Liver (tissue), 9 donors: ENCODE data around the gene BOD1L1. TPM values are rescaled to one million over a fixed set of nuclear protein-coding genes. Genes with fewer than 3 reads are reported as not detected.

Experiments
- DNase-seq: peaks from one replicate; pipeline ENCODE4 v3.0.0-alpha.2; 2017; ENCODE audit warnings: low spot score
- H3K27ac ChIP-seq, 2 donors: one replicate each; pipeline ENCODE4 v1.7.0; 2013; ENCODE audit warnings: inconsistent platforms in 2 of 2, low read length in 2 of 2, control low read depth in 1 of 2, low read depth in 1 of 2, mild to moderate bottlenecking in 1 of 2
- H3K27me3 ChIP-seq, 4 donors: one replicate each; pipeline versions ENCODE4 v1.6.1 to v1.7.0; 2013; ENCODE audit warnings: low read length in 3 of 4, inconsistent platforms in 1 of 4, mild to moderate bottlenecking in 1 of 4, moderate library complexity in 1 of 4; ENCODE audit not compliant: control insufficient read depth in 4 of 4, insufficient read depth in 4 of 4
- H3K36me3 ChIP-seq, 4 donors: one replicate each; pipeline versions ENCODE4 v1.6.1 to v1.7.0; 2013; ENCODE audit warnings: low read length in 3 of 4, mild to moderate bottlenecking in 3 of 4, low read depth in 1 of 4, moderate library complexity in 1 of 4; ENCODE audit not compliant: control insufficient read depth in 4 of 4, insufficient read depth in 3 of 4
- H3K4me1 ChIP-seq, 4 donors: one replicate each; pipeline versions ENCODE4 v1.6.1 to v1.7.0; 2013; ENCODE audit warnings: low read length in 3 of 4, mild to moderate bottlenecking in 3 of 4, moderate library complexity in 1 of 4; ENCODE audit not compliant: control insufficient read depth in 4 of 4, insufficient read depth in 4 of 4
- H3K4me3 ChIP-seq, 3 donors: one replicate each; pipeline versions ENCODE4 v1.6.1 to v1.7.0; 2013; ENCODE audit warnings: low read length in 3 of 3, control low read depth in 1 of 3, low read depth in 1 of 3, mild to moderate bottlenecking in 1 of 3
- H3K9ac ChIP-seq, 2 donors: one replicate each; pipeline ENCODE4 v1.7.0; 2013; ENCODE audit warnings: low read length in 2 of 2, mild to moderate bottlenecking in 2 of 2, moderate library complexity in 2 of 2, control low read depth in 1 of 2, low read depth in 1 of 2
- H3K9me3 ChIP-seq, 4 donors: one replicate each; pipeline versions ENCODE4 v1.6.1 to v1.7.0; 2013; ENCODE audit warnings: low read length in 3 of 4; ENCODE audit not compliant: control insufficient read depth in 4 of 4
- ATF3 ChIP-seq: IDR thresholded peaks from 2 replicates; pipeline ENCODE4 v1.6.1; 2016; ENCODE audit warnings: antibody characterized with exemption
- EGR1 ChIP-seq, 2 donors: IDR thresholded peaks; 2 replicates each; pipeline ENCODE4 v1.6.1; 2016 to 2018; ENCODE audit warnings: antibody characterized with exemption in 2 of 2, low read depth in 2 of 2
- FOXA1 ChIP-seq: IDR thresholded peaks from 2 replicates; pipeline ENCODE4 v1.6.1; 2016; ENCODE audit warnings: antibody characterized with exemption
- FOXA2 ChIP-seq: IDR thresholded peaks from 2 replicates; pipeline ENCODE4 v1.6.1; 2016; ENCODE audit warnings: antibody characterized with exemption
- GABPA ChIP-seq, 2 donors: IDR thresholded peaks in 1 of 2; conservative IDR thresholded peaks in 1 of 2; 2 replicates each; pipeline ENCODE4 v1.6.1; 2016; ENCODE audit warnings: antibody characterized with exemption in 2 of 2, mild to moderate bottlenecking in 1 of 2, moderate library complexity in 1 of 2
- HNF4A ChIP-seq, 2 donors: conservative IDR thresholded peaks; 2 replicates each; pipeline ENCODE4 v1.6.1; 2016; ENCODE audit warnings: antibody characterized with exemption in 2 of 2, mild to moderate bottlenecking in 2 of 2
- HNF4G ChIP-seq: IDR thresholded peaks from 2 replicates; pipeline ENCODE4 v1.6.1; 2016; ENCODE audit warnings: antibody characterized with exemption
- JUND ChIP-seq, 2 donors: IDR thresholded peaks; 2 replicates each; pipeline ENCODE4 v1.6.1; 2016; ENCODE audit warnings: antibody characterized with exemption in 2 of 2
- NR2F2 ChIP-seq: IDR thresholded peaks from 2 replicates; pipeline ENCODE4 v1.6.1; 2016; ENCODE audit warnings: antibody characterized with exemption
- RAD21 ChIP-seq, 2 donors: IDR thresholded peaks; 2 replicates each; pipeline ENCODE4 v1.6.1; 2016; ENCODE audit warnings: antibody characterized with exemption in 2 of 2, mild to moderate bottlenecking in 2 of 2
- RXRA ChIP-seq, 2 donors: IDR thresholded peaks; 2 replicates each; pipeline ENCODE4 v1.6.1; 2017 to 2018; ENCODE audit warnings: antibody characterized with exemption in 2 of 2, mild to moderate bottlenecking in 1 of 2
- SP1 ChIP-seq: IDR thresholded peaks from 2 replicates; pipeline ENCODE4 v1.6.1; 2018; ENCODE audit warnings: antibody characterized with exemption, mild to moderate bottlenecking
- TAF1 ChIP-seq: conservative IDR thresholded peaks from 2 replicates; pipeline ENCODE4 v1.6.1; 2016; ENCODE audit warnings: antibody characterized with exemption, mild to moderate bottlenecking
- YY1 ChIP-seq: IDR thresholded peaks from 2 replicates; pipeline ENCODE4 v1.6.1; 2016; ENCODE audit warnings: antibody characterized with exemption, mild to moderate bottlenecking
- WGBS: extraction: QIAGEN DNeasy Blood & Tissue Kit; methylation state at CpG from one replicate; pipeline ENCODE4 v1.1.7; 2013; 5-methylcytosine and 5-hydroxymethylcytosine counted together
- polyA plus RNA-seq, 2 donors: library from polyadenylated mRNA; stranded (reverse) in 1 of 2; unstranded in 1 of 2; fragments of 200-250 nt in 1 of 2; fragments of >200 nt in 1 of 2; fragmentation: Nextera tagmentation in 1 of 2; extraction: Ambion mirVana in 1 of 2; gene quantifications; one replicate each; pipeline versions ENCODE4 v1.2.1 to v1.2.3, GENCODE V29; 2013 to 2015
- total RNA-seq, 2 donors: library from RNA; depleted of rRNA; stranded (reverse); fragments of >200 nt; gene quantifications; one replicate each; pipeline ENCODE4 v1.2.3, GENCODE V29; 2014
- TF ChIP-seq, protein P1 (sequence below): IDR thresholded peaks from 2 replicates; pipeline ENCODE4 v1.6.1; 2016; ENCODE audit warnings: antibody characterized with exemption, mild to moderate bottlenecking
- TF ChIP-seq, protein P2 (sequence below): IDR thresholded peaks from 2 replicates; pipeline ENCODE4 v1.6.1; 2016; ENCODE audit warnings: antibody characterized with exemption
- TF ChIP-seq, protein P3 (sequence below): IDR thresholded peaks from 2 replicates; pipeline ENCODE4 v1.6.1; 2016; ENCODE audit warnings: antibody characterized with exemption
- TF ChIP-seq, protein P4 (sequence below): fragments of 150-350 bp; IDR thresholded peaks from 2 replicates; pipeline ENCODE4 v1.5.1; 2017; ENCODE audit warnings: improper control_type of control experiment, low read depth, low read length; ENCODE audit not compliant: missing input control
- donor health status: healthy.
- donor health status: healthy.
- donor health status: healthy.
- donor health status: healthy.
- donor health status: healthy.

BOD1L1 gene
- total and polyA plus RNA-seq, 4 donors = 4.1 to 19.2 (median 10.2) TPM

DNA sequence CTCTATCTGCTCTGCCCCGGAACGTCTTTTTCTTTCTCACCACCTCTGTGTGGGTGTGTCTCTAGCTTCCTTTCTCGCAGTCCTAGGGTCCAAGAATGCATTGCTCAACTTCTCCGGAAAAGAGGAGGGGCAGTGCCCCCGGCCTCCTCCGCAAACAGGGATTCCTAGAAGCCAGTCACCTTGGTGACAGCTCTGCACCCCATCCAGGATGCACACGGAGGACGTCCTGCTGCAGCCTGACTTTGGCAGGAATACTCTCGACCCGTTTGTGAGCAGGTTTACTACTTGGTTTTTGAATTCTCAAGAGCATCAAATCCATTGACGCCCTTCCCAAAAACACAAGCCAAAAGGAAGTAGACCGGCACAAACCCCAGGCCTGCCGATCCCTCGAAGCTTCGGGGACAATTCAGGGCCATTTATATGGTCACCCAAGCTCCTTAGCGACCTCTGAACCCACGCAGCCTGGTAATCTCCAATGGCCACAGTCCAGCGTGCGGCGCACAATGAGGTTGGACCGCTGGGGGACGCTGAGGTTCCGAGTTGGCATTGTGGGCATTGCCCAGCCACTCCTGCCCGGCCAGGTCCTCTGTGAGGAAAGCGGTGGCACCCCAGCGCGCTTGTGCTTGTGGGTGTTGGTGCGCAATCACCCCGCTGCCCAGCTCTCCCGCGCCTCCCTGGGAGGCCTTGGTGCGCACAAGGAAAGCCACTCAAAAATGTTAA, 93.0 kb downstream of the BOD1L1 start:
- H3K9me3 ChIP-seq = no peaks in the 10 kb centered on the region
- no peaks in the 10 kb centered on the region for H3K36me3 ChIP-seq
- no peak overlapping the region for H3K4me3 ChIP-seq
- WGBS = 6% methylated on average over 32 of the region's 32 CpGs
- peaks cover 6 to 49% (median 25%) of the 10 kb centered on the region in 4 donors for H3K27me3 ChIP-seq
- DNase-seq = no peak
- peaks cover under 1 to 25% (median 9%) of the 10 kb centered on the region in 4 donors for H3K4me1 ChIP-seq
- H3K9ac ChIP-seq = no peak overlapping the region
- H3K27ac ChIP-seq = no peak overlapping the region
- TF ChIP-seq, protein P1, sequence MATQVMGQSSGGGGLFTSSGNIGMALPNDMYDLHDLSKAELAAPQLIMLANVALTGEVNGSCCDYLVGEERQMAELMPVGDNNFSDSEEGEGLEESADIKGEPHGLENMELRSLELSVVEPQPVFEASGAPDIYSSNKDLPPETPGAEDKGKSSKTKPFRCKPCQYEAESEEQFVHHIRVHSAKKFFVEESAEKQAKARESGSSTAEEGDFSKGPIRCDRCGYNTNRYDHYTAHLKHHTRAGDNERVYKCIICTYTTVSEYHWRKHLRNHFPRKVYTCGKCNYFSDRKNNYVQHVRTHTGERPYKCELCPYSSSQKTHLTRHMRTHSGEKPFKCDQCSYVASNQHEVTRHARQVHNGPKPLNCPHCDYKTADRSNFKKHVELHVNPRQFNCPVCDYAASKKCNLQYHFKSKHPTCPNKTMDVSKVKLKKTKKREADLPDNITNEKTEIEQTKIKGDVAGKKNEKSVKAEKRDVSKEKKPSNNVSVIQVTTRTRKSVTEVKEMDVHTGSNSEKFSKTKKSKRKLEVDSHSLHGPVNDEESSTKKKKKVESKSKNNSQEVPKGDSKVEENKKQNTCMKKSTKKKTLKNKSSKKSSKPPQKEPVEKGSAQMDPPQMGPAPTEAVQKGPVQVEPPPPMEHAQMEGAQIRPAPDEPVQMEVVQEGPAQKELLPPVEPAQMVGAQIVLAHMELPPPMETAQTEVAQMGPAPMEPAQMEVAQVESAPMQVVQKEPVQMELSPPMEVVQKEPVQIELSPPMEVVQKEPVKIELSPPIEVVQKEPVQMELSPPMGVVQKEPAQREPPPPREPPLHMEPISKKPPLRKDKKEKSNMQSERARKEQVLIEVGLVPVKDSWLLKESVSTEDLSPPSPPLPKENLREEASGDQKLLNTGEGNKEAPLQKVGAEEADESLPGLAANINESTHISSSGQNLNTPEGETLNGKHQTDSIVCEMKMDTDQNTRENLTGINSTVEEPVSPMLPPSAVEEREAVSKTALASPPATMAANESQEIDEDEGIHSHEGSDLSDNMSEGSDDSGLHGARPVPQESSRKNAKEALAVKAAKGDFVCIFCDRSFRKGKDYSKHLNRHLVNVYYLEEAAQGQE = no peak
- TF ChIP-seq RAD21 (IDR thresholded peaks at IDR 0.05) (no peak), SP1 (no peak), ATF3 (no peak), HNF4A (conservative IDR thresholded peaks at IDR 0.05) (no peak), GABPA (IDR thresholded peaks at IDR 0.05 in 1 of 2, conservative IDR thresholded peaks at IDR 0.05 in 1 of 2) (no peak), TAF1 (no peak), FOXA2 (no peak), NR2F2 (no peak), HNF4G (no peak), YY1 (no peak), JUND (IDR thresholded peaks at IDR 0.05) (no peak), FOXA1 (no peak), EGR1 (IDR thresholded peaks at IDR 0.05; ENCODE audit: low read depth in 2 of 2) (no peak), RXRA (IDR thresholded peaks at IDR 0.05) (no peak)
- TF ChIP-seq, protein P2, sequence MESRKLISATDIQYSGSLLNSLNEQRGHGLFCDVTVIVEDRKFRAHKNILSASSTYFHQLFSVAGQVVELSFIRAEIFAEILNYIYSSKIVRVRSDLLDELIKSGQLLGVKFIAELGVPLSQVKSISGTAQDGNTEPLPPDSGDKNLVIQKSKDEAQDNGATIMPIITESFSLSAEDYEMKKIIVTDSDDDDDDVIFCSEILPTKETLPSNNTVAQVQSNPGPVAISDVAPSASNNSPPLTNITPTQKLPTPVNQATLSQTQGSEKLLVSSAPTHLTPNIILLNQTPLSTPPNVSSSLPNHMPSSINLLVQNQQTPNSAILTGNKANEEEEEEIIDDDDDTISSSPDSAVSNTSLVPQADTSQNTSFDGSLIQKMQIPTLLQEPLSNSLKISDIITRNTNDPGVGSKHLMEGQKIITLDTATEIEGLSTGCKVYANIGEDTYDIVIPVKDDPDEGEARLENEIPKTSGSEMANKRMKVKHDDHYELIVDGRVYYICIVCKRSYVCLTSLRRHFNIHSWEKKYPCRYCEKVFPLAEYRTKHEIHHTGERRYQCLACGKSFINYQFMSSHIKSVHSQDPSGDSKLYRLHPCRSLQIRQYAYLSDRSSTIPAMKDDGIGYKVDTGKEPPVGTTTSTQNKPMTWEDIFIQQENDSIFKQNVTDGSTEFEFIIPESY = no peak
- TF ChIP-seq, protein P3, sequence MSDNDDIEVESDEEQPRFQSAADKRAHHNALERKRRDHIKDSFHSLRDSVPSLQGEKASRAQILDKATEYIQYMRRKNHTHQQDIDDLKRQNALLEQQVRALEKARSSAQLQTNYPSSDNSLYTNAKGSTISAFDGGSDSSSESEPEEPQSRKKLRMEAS = no peak
- TF ChIP-seq, protein P4, sequence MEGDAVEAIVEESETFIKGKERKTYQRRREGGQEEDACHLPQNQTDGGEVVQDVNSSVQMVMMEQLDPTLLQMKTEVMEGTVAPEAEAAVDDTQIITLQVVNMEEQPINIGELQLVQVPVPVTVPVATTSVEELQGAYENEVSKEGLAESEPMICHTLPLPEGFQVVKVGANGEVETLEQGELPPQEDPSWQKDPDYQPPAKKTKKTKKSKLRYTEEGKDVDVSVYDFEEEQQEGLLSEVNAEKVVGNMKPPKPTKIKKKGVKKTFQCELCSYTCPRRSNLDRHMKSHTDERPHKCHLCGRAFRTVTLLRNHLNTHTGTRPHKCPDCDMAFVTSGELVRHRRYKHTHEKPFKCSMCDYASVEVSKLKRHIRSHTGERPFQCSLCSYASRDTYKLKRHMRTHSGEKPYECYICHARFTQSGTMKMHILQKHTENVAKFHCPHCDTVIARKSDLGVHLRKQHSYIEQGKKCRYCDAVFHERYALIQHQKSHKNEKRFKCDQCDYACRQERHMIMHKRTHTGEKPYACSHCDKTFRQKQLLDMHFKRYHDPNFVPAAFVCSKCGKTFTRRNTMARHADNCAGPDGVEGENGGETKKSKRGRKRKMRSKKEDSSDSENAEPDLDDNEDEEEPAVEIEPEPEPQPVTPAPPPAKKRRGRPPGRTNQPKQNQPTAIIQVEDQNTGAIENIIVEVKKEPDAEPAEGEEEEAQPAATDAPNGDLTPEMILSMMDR = no peak
